GM18502 (cell line): ENCODE measurements around the gene NFIB.

Experiments
- ATAC-seq: cut with Tn5 transposase; IDR thresholded peaks from one replicate; pipeline ENCODE4 v1.9.1; 2021; ENCODE audit warnings: mild to moderate bottlenecking; ENCODE audit not compliant: unreplicated experiment, poor library complexity

The NFIB gene

DNA sequence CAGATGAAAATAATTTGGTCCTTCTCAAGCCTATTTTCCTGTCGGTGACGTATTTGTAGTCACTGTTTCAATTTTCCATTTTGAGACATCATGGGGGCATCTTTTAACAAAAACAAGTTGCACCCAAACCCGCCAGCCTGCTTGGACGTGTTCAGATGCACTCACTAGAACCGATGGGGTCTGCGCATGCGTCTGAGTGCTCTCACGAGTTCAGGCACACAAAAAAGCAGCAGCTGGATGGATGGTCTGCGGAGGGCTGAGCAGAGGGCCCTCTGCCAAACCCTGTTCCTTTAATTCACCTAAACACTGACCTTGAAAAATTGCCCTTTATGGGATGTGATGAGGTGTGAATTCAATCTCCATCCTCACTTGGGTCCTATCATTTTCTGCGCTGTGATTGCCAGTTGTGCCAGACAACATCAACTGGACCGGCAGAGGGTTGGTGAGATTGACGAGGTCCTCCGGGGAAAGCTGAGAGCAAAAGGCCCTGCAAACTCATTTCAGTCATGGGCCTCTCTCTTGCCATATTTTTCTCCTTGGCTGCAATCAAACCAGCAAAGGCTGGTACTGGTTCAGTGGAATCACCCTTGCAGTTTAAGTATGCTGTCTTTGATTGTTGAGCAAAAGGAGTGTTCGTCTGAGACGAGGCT lies 251.9 kb downstream of the NFIB start:
- ATAC-seq = no peak

DNA sequence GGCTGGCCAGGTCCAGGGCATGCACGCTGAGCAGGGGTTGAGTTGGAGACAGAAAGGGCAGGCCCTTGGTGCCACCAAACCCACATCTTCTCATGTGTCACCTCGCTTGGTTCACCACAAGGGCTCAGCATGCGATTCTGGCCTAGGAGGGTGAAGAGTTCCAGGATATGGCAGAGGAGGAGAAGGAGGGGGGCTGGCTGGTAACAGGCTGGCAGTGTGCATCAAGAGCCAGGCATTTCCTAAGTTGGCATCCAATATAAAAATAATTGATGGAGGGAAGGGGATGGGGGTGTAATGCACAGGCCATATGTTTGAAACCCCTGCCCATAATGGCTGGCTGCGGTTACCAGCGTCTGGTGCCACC lies 255.6 kb downstream of the NFIB start:
- ATAC-seq = no peak

DNA sequence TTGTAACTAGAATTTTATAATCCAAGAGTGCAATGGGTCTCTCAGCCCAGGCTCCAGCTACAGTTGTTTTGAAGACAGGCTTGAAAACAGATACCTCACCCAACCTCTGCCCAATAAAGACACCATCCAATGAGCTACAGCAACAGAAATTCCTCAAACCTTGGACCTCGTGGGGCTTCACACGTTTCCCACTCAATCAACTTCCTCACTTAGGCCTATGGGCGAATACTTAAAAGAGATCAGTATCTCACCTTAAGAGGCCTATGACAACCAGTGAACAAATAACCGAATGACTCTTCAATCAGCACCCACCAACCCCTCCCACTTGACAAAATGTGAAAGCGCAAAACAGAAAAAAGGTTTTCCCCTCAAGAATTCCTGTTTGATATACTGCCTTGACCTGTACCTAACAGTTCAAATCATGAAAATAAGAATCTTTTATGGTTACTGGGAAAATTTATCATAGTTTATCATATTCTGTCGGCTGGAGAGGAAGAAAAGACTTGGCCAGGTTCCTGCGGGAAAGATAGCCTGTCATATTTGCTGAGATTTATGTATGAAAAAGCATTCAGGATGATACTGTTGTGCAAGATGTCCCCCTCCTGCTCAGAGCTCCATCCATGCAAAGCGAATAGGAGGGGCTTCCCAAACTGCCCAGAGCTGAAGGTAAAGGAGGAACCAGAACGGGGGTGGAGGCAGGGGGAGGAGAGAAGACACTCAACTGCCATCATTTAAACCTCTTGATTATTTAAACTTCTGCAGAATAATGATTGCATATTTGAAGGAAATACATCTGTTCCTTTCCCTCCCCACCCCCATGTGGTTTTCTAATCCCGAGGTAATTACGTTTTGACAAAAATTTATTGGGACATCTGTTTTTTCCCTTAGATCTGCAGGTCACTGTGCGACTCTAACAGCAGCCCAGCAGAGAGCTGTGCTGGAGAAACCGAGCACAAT lies 256.3 kb downstream of the NFIB start:
- no peak for ATAC-seq

DNA sequence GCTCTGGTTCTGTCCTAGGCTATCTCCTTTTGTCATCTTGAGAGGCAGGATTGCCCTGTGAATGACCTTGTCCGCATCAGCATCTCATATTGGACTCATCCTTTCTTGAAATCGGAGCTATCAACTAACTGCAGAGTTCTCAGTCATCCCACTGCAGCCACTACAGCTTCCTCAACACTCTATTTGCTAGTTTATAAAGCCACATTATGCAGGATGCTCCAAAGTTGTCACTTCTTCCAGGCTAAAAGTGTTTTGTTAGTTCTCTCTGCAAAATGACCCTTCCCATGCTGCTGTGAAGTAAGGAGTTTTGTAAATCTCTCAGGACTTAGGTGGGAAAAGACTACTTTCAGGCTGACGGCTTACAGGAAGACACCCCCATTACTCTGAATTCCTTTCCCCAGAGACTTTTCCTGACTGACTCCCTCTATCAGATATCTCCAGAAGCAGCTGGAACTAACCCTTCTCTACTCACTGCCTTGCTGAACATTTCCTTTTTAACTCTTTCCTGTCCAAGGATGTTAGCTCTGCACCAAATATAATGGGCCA lies 257.6 kb downstream of the NFIB start:
- ATAC-seq = no peak

DNA sequence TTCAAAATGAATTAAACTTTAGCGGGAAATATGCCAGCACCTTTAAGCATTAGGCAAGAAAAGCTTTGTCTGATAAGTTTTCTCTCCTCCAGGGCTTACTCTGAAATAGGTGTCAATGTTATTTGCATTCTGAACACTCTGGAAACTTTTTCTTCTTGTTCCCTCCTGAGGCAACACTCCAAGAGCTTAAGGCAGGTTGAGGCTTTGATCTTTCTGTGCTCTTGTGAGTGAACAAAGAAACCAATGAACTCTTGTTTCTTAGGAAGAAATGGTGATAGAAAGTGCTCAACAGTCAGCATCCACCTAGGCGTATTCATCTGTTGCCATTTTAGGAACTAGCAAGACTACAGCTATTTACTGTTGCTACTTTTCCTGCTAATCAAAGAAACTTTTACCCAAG lies 259.8 kb downstream of the NFIB start:
- no peak for ATAC-seq

DNA sequence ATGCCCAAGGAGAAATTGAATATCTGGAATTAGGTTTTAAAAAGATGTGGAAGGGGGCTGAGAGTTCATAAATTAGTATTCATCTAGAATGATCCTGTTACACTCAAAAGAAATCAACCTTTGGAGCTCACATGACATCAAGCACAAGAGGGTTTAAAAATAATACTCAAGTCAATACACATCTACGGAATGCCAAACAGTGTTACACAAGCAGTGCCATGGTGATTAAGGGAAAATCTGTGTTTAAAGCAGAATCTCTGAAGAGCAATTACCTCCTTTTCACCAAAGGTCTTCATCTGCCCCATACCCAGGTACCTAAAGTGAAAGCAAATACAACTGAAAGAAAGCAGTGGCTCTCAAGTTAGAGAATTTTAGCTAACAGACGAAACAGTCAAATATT lies 261.6 kb downstream of the NFIB start:
- no peak for ATAC-seq

DNA sequence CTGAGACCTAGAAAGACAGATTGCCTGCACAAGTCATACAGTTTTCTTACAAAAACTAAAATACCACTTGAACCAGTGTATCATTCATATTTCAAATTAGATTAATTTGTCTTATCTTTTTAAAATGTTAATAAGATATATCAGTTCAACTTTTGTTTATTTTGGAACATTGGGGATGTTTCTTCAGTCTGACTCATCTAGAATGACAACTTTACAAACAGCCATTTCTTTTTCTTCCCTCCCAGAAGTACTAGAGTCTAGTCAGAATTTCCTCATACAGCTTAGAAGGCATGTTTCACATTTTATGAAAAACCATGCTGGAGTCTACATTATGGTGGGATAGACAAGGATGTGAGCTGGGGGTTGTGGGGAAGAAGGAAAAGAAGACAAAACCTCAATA lies 262.5 kb downstream of the NFIB start:
- ATAC-seq = no peak

DNA sequence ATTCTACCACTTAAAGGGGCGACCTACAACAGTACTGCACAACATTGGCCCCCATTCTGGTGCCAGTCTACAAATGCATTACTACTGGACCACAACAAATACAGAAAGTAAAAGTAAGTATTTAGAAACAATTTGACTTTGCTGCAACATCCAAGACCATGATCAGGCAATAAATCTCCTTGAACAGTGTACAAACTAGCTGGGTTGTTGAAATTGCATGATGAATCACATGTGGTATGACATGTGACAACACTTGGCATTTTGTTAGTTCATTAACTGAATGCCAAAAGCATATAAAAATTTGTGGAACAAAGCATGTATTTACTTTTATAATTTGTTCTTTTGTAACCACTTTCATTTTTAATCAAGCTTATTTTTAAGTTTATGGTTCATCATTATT lies 270.5 kb downstream of the NFIB start:
- ATAC-seq = no peak

DNA sequence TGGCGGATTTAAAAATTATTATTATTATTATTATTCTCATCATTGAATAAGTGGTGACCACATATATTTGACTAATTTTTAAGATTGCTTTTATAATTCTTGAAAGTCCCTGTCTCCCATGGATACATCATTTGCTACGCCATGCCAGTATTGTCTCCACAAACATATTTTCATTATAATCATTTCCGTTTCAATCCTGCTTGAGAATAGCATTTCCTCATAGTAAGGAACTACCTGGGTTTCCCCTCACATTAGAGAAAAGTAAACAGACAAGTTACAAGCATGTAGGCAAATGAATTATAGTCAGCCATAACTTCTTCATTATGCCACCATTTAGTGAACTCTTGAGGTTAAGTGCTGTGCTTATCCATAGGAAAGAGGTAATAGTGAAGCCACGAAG lies 276.6 kb downstream of the NFIB start:
- ATAC-seq = no peak

DNA sequence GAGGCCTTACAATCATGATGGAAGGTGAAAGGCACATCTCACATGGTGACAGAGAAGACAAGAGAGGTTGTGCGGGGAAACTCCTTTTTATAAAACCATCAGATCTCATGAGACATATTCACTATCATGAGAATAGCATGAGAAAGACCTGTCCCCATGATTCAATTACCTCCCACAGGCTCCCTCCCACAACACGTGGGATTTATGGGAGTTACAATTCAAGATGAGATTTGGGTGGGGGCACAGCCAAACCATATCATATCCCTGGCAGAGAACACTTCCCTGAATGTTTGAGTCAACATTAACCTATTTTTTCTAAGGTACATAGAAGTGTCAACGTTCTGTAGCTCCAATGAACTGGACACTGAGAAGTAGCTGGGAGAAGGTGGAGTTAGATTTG lies 280.9 kb downstream of the NFIB start:
- no peak for ATAC-seq
